Measurements from ENCODE around the gene PKD2L2.
"Not testable (repeated sequence)": the region's sequence is repeated elsewhere in the genome, so short reads cannot be mapped to it uniquely, and the experiment has no call there.

PKD2L2 gene

GRCh38 chr5:137890845-137891244, 1.6 kb downstream of the PKD2L2 start:
- DNase-seq: no peak

GRCh38 chr5:137891849-137892248, 2.6 kb downstream of the PKD2L2 start:
- no peak for DNase-seq

- no peak for DNase-seq
These were observed 5.3 kb downstream of the PKD2L2 start for GRCh38 chr5:137894586-137894985.

GRCh38 chr5:137896560-137896959, 7.3 kb downstream of the PKD2L2 start:
- no peak for DNase-seq

GRCh38 chr5:137899493-137899892, 10.2 kb downstream of the PKD2L2 start:
- no peak for DNase-seq

GRCh38 chr5:137901011-137901817, 12.0 kb downstream of the PKD2L2 start:
- DNase-seq: no peak

- DNase-seq: no peak
These were observed 13.3 kb downstream of the PKD2L2 start for GRCh38 chr5:137902408-137903133.

GRCh38 chr5:137914758-137915157, 25.5 kb downstream of the PKD2L2 start:
- DNase-seq: no peak

- no peak for DNase-seq
These were observed 27.7 kb downstream of the PKD2L2 start for GRCh38 chr5:137916923-137917322.

GRCh38 chr5:137921931-137922330, 32.7 kb downstream of the PKD2L2 start:
- DNase-seq: no peak

- DNase-seq: no peak
These were observed 34.6 kb downstream of the PKD2L2 start for GRCh38 chr5:137923856-137924255.

- DNase-seq: no peak
These were observed 43.5 kb downstream of the PKD2L2 start for GRCh38 chr5:137932800-137933199.

- no peak for DNase-seq
These were observed 44.2 kb downstream of the PKD2L2 start for GRCh38 chr5:137933491-137933911.

GRCh38 chr5:137935190-137935589, 45.9 kb downstream of the PKD2L2 start:
- DNase-seq: no peak

- no peak for DNase-seq
These were observed 46.4 kb downstream of the PKD2L2 start for GRCh38 chr5:137935694-137936093.

GRCh38 chr5:137937994-137938750, 48.9 kb downstream of the PKD2L2 start:
- DNase-seq: no peak

GRCh38 chr5:137938751-137939143, 49.5 kb downstream of the PKD2L2 start:
- no peak for DNase-seq

- no peak for DNase-seq
These were observed 50.1 kb downstream of the PKD2L2 start for GRCh38 chr5:137939331-137939730.

GRCh38 chr5:137944280-137944679, 55.0 kb downstream of the PKD2L2 start:
- not testable (repeated sequence) for DNase-seq

GRCh38 chr5:137945825-137946224, 56.6 kb downstream of the PKD2L2 start:
- DNase-seq: no peak

- no peak for DNase-seq
These were observed 65.0 kb downstream of the PKD2L2 start for GRCh38 chr5:137954131-137954879.

GRCh38 chr5:137957948-137958347, 68.7 kb downstream of the PKD2L2 start:
- DNase-seq: no peak

GRCh38 chr5:137959488-137959887, 70.2 kb downstream of the PKD2L2 start:
- DNase-seq: no peak
